GM12878 (cell line): ENCODE measurements around the gene MAN2B2. TPM values are rescaled to one million over a fixed set of nuclear protein-coding genes. Genes with fewer than 3 reads are reported as not detected.

ENCODE experiments used
- ATAC-seq: fragments of 200-7000 bp; cut with Tn5 transposase; 3 replicates; pipeline ENCODE4 v1.9.1; 2020; ENCODE audit warnings: mild to moderate bottlenecking, moderate library complexity
- BruUV-seq: library from RNA; stranded (reverse); fragments of 400-500 nt; replicated peaks from 2 replicates; lab custom pipeline; 2021; lab: Mats Ljungman, UMichigan
- CTCF ChIA-PET: fragments of 300-600 bp; sonication (Branson Sonifier 250); formaldehyde crosslinking; extraction: SDS; loops from one replicate; lab custom pipeline; 2021; ENCODE audit warnings: inconsistent platforms; lab: Yijun Ruan, JAX
- POLR2A ChIA-PET: fragments of 350-600 bp; formaldehyde crosslinking; extraction: SDS; loops from one replicate; lab custom pipeline; 2021; ENCODE audit warnings: inconsistent platforms; lab: Charles Lee
- RAD21 ChIA-PET: fragments of 300-600 bp; sonication (Branson Sonifier 250); formaldehyde crosslinking; loops from one replicate; lab custom pipeline; 2023; ENCODE audit warnings: antibody characterized with exemption; ENCODE audit not compliant: unreplicated experiment; lab: Charles Lee
- SMC1A ChIA-PET: fragments of 300-600 bp; sonication (Branson Sonifier 250); formaldehyde crosslinking; loops from one replicate; lab custom pipeline; 2023; ENCODE audit not compliant: unreplicated experiment, uncharacterized antibody; lab: Charles Lee
- DNase-seq: peaks from one replicate; pipeline ENCODE4 v3.0.0-alpha.2; 2011; ENCODE audit warnings: low read depth, low spot score
- FAIRE-seq: peaks from 3 replicates; lab custom pipeline; 2011; peaks lifted over from hg19 to GRCh38; lab: Jason Lieb, UNC
- H2AFZ ChIP-seq: 2 replicates; pipeline ENCODE4 v1.6.0; 2011; ENCODE audit warnings: low read depth, low read length, control low read depth; ENCODE audit not compliant: control insufficient read depth
- H3K27ac ChIP-seq: 2 replicates; pipeline ENCODE4 v1.5.1; 2011; ENCODE audit warnings: control low read depth; ENCODE audit not compliant: control insufficient read depth, insufficient read depth
- H3K27me3 ChIP-seq, 2 experiments: replicated peaks in 1 of 2; 2 replicates each; pipeline versions ENCODE4 v1.6.0 to v1.6.1; 2011; ENCODE audit warnings: low read length in 1 of 2; ENCODE audit not compliant: control insufficient read depth in 2 of 2, insufficient read depth in 2 of 2
- H3K36me3 ChIP-seq, 2 experiments: 2 replicates each; pipeline ENCODE4 v1.5.1; 2011; ENCODE audit warnings: low read length in 1 of 2; ENCODE audit not compliant: control insufficient read depth in 2 of 2, insufficient read depth in 2 of 2
- H3K4me1 ChIP-seq: 2 replicates; pipeline ENCODE4 v1.6.1; 2011; ENCODE audit warnings: mild to moderate bottlenecking, low read length, moderate library complexity, mixed read lengths; ENCODE audit not compliant: control insufficient read depth, insufficient read depth
- H3K4me2 ChIP-seq: 2 replicates; pipeline ENCODE4 v1.6.0; 2011; ENCODE audit warnings: control low read depth; ENCODE audit not compliant: control insufficient read depth, insufficient read depth
- H3K4me3 ChIP-seq: fragments of 200-600 bp; sonication (generic); 2 replicates; pipeline ENCODE4 v1.5.1; 2016
- H3K79me2 ChIP-seq: 2 replicates; pipeline ENCODE4 v1.6.0; 2011; ENCODE audit warnings: low read length; ENCODE audit not compliant: control insufficient read depth, insufficient read depth
- H3K9ac ChIP-seq: 2 replicates; pipeline ENCODE4 v1.8.0; 2011; ENCODE audit warnings: low read length, control low read depth, mixed read lengths; ENCODE audit not compliant: control insufficient read depth, insufficient read depth
- H3K9me3 ChIP-seq: replicated peaks from 3 replicates; pipeline ENCODE4 v1.5.1; 2011; ENCODE audit warnings: mild to moderate bottlenecking, low read length; ENCODE audit not compliant: control insufficient read depth, insufficient read depth
- H4K20me1 ChIP-seq: 2 replicates; pipeline ENCODE4 v1.6.0; 2011; ENCODE audit not compliant: control insufficient read depth, insufficient read depth
- BCL11A ChIP-seq: IDR thresholded peaks from 2 replicates; pipeline ENCODE4 v1.6.1; 2011; ENCODE audit warnings: low read depth, low read length
- EGR1 ChIP-seq, 2 experiments: IDR thresholded peaks; 1 replicate in 1 of 2; 2 replicates in 1 of 2; pipeline ENCODE4 v1.6.1; 2011 to 2012; ENCODE audit warnings: low read depth in 2 of 2, low read length in 2 of 2, borderline replicate concordance in 1 of 2, mild to moderate bottlenecking in 1 of 2, moderate library complexity in 1 of 2
- ELK1 ChIP-seq: IDR thresholded peaks from 2 replicates; pipeline ENCODE4 v1.6.1; 2012; ENCODE audit warnings: low read depth, low read length, improper control_type of control experiment
- MTA2 ChIP-seq: fragments of 450-650 bp; IDR thresholded peaks from 2 replicates; pipeline ENCODE4 v1.6.1; 2016; ENCODE audit warnings: low read depth, mild to moderate bottlenecking, moderate library complexity
- NFXL1 ChIP-seq: fragments of 450-650 bp; IDR thresholded peaks from 2 replicates; pipeline ENCODE4 v1.6.1; 2017; ENCODE audit warnings: antibody characterized with exemption, mild to moderate bottlenecking, borderline replicate concordance
- NR2C1 ChIP-seq: fragments of 450-650 bp; IDR thresholded peaks from 2 replicates; pipeline ENCODE4 v1.6.1; 2017; ENCODE audit warnings: antibody characterized with exemption, mild to moderate bottlenecking, moderate library complexity
- NR2C2 ChIP-seq: IDR thresholded peaks from 2 replicates; pipeline ENCODE4 v1.6.1; 2011; ENCODE audit warnings: borderline replicate concordance, low read depth; ENCODE audit not compliant: control insufficient read depth, insufficient read length
- NRF1 ChIP-seq: conservative IDR thresholded peaks from 2 replicates; pipeline ENCODE4 v1.6.1; 2011; ENCODE audit warnings: mild to moderate bottlenecking, low read depth, low read length, improper control_type of control experiment
- PAX8 ChIP-seq: fragments of 450-650 bp; IDR thresholded peaks from 2 replicates; pipeline ENCODE4 v1.6.1; 2017; ENCODE audit warnings: mild to moderate bottlenecking, moderate library complexity
- RAD51 ChIP-seq: fragments of 450-650 bp; IDR thresholded peaks from 2 replicates; pipeline ENCODE4 v1.6.1; 2016; ENCODE audit warnings: moderate library complexity, mild to moderate bottlenecking, inconsistent platforms
- SIN3A ChIP-seq: IDR thresholded peaks from 2 replicates; pipeline ENCODE4 v1.6.1; 2012; ENCODE audit warnings: low read depth, low read length, improper control_type of control experiment
- SKIL ChIP-seq: fragments of 450-650 bp; IDR thresholded peaks from 2 replicates; pipeline ENCODE4 v1.6.1; 2017; ENCODE audit warnings: mild to moderate bottlenecking, low read depth, inconsistent platforms; ENCODE audit not compliant: poor library complexity, severe bottlenecking
- SMAD5 ChIP-seq: IDR thresholded peaks from 2 replicates; pipeline ENCODE4 v1.6.1; 2016; ENCODE audit warnings: antibody characterized with exemption, low read depth
- SMARCA5 ChIP-seq: fragments of 450-650 bp; IDR thresholded peaks from 2 replicates; pipeline ENCODE4 v1.6.1; 2017; ENCODE audit warnings: mild to moderate bottlenecking
- SP1 ChIP-seq: IDR thresholded peaks from one replicate; pipeline ENCODE4 v1.6.1; 2011; ENCODE audit warnings: low read depth, low read length
- SPI1 ChIP-seq: IDR thresholded peaks from 2 replicates; pipeline ENCODE4 v1.6.1; 2011; ENCODE audit warnings: low read depth, mild to moderate bottlenecking, low read length, moderate library complexity, borderline replicate concordance; ENCODE audit not compliant: insufficient read depth
- TBL1XR1 ChIP-seq: IDR thresholded peaks from 2 replicates; pipeline ENCODE4 v1.6.1; 2012; ENCODE audit warnings: low read depth, low read length, improper control_type of control experiment
- ZNF24 ChIP-seq: fragments of 450-650 bp; IDR thresholded peaks from 2 replicates; pipeline ENCODE4 v1.6.1; 2017; ENCODE audit warnings: antibody characterized with exemption, mild to moderate bottlenecking
- WGBS: methylation state at CpG from one replicate; pipeline ENCODE4 v1.1.6; 2016; ENCODE audit warnings: low lambda C conversion rate; ENCODE audit not compliant: insufficient replicate concordance, insufficient coverage; ENCODE audit errors: missing lambda C conversion rate; 5-methylcytosine and 5-hydroxymethylcytosine counted together
- in situ Hi-C: fragments of 300-500 bp; cut with MboI; formaldehyde crosslinking; loops from 9 replicates; pipeline ENCODE4 v1.14.3; 2018; ENCODE audit warnings: mixed read lengths
- intact Hi-C: fragments of 100-400 bp; cut with micrococcal nuclease; formaldehyde crosslinking; loops from one replicate; pipeline ENCODE4 v1.14.2; 2022; ENCODE audit not compliant: unreplicated experiment
- polyA plus RNA-seq, 11 experiments: library from polyadenylated mRNA; depleted of rRNA in 4 of 11; unstranded in 6 of 11; stranded (reverse) in 5 of 11; fragments of >200 nt; fragmentation: Nextera tagmentation in 4 of 11; fragmentation: Illumina TruSeq in 1 of 11; extraction: Ambion mirVana in 4 of 11; extraction: Trizol in 1 of 11; gene quantifications; 1 replicate in 1 of 11; 2 replicates in 10 of 11; pipeline versions ENCODE4 v1.2.1 to v1.2.3, GENCODE V29; 2011 to 2016; ENCODE audit warnings: inconsistent platforms in 2 of 11, missing spikeins in 2 of 11, low read depth in 1 of 11
- total RNA-seq, 4 experiments: library from RNA; depleted of rRNA in 3 of 4; stranded (reverse); fragments of >200 nt in 3 of 4; fragmentation: Illumina TruSeq in 1 of 4; extraction: Trizol in 1 of 4; gene quantifications; 2 replicates each; pipeline versions ENCODE4 v1.2.1 to v1.2.3, GENCODE V29; 2013 to 2021

The MAN2B2 gene
- total and polyA plus RNA-seq, 10 of the 15 experiments (the other 5 are each of a cell fraction or from before 2014, with no cell fraction given): 0.47 to 14.5 (median 7.0) TPM

GRCh38 chr4:6526671-6527091 lies 48.3 kb upstream of the MAN2B2 start:
- Histone ChIP-seq H3K27me3 (peaks cover 0 to 2% of the 10 kb centered on the region in 2 experiments; a peak in 2 of 4 replicates), H3K9me3 (no peaks in the 10 kb centered on the region; the same call in 2 of the 3 replicates), H3K4me2 (no peak overlapping the region), H3K9ac (no peak overlapping the region), H3K36me3 (no peaks in the 10 kb centered on the region), H3K79me2 (no peaks in the 10 kb centered on the region), H3K4me3 (no peak overlapping the region), H3K27ac (no peak overlapping the region), H2AFZ (no peak overlapping the region), H4K20me1 (no peaks in the 10 kb centered on the region; the same call in 1 of the 2 replicates), H3K4me1 (no peaks in the 10 kb centered on the region)
- ATAC-seq (no peak), DNase-seq (no peak), FAIRE-seq (no peak)
- ChIA-PET POLR2A (no interaction called here), RAD21 (no interaction called here), CTCF (interaction anchor here (1.4 kb wide), 1 partner anchor 20 kb away, joined by 5 read pairs; no protein-coding TSS in a partner anchor), SMC1A (interaction anchor here (1.5 kb wide), 1 partner anchor 16 kb away, joined by 3 read pairs; no protein-coding TSS in a partner anchor)
- intact Hi-C loops: no loop called here
- 28% methylated on average over 9 of the region's 9 CpGs for WGBS
- TF ChIP-seq ZNF24 (no peak), SKIL (no peak), RAD51 (no peak), SMARCA5 (no peak), SIN3A (no peak), NFXL1 (no peak), SMAD5 (no peak), SPI1 (no peak), NR2C2 (no peak), TBL1XR1 (no peak), BCL11A (no peak), SP1 (no peak), NRF1 (no peak), NR2C1 (no peak), ELK1 (no peak), EGR1 (IDR thresholded peaks at IDR 0.05; ENCODE audit: borderline replicate concordance in 1 of 2, low read depth in 2 of 2, low read length in 2 of 2) (no peak), MTA2 (no peak), PAX8 (no peak)
- BruUV-seq: no TSS peak
- in situ Hi-C loops: no loop called here
